Kidney epithelial cell (primary cell): ENCODE results near the gene MYO1D. TPM values are rescaled to one million over a fixed set of nuclear protein-coding genes. Genes with fewer than 3 reads are reported as not detected.

Experiments
- DNase-seq: peaks from one replicate; pipeline ENCODE4 v3.0.0-alpha.2; 2010; ENCODE audit warnings: low read depth
- H3K27me3 ChIP-seq: 2 replicates; pipeline ENCODE4 v1.6.0; 2011; ENCODE audit warnings: low read length; ENCODE audit not compliant: control insufficient read depth, insufficient read depth
- H3K36me3 ChIP-seq: 2 replicates; pipeline ENCODE4 v1.5.1; 2011; ENCODE audit warnings: low read length; ENCODE audit not compliant: control insufficient read depth, insufficient read depth
- H3K4me3 ChIP-seq: 2 replicates; pipeline ENCODE4 v1.5.1; 2011; ENCODE audit warnings: low read depth, mild to moderate bottlenecking, control low read depth, low read length
- total RNA-seq: library from RNA; depleted of rRNA; stranded (reverse); fragments of >200 nt; gene quantifications from 2 replicates; pipeline ENCODE4 v1.2.3, GENCODE V29; 2015
- TF ChIP-seq, protein P1 (sequence below): IDR thresholded peaks from 2 replicates; pipeline ENCODE4 v1.5.1; 2011; ENCODE audit warnings: mild to moderate bottlenecking, moderate library complexity, low read length, control low read depth, inconsistent platforms; ENCODE audit not compliant: insufficient read depth, poor library complexity, severe bottlenecking

The MYO1D gene
- total RNA-seq, 1 donor from 2014 or later: 95.5 TPM

DNA sequence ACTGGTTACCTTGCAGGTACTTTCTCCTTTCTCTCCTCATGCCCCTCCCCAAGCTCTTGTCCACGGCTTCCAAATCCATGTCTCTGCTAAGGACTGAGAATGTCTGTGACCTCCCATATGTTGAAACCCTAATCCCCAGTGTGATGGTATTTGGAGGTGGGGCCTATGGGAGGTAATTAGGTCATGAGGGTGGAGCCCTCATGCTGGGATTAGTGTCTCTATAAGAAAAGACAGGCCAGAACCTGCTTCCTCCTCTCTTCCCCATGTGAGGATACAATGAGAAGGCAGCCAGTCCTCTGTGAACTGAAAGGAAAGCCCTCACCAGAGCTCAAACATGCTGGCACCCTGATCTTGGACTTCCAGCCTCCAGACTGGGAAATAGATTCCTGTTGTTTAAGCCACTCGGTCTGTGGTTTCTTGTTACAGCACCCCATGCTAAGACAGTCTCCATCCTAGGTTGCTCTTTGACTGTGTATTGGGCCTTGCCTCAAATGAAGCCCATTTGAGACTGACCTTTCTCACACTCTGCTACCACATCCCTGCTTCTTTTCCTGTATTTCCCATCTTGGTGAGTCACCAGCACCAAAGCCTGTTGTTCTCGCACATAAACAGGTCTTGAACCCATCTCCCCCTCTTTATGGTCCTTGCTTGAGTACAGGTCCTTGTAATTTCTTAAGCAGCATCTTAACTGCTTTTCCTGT lies 255.2 kb downstream of the MYO1D start:
- Histone ChIP-seq H3K36me3 (no peaks in the 10 kb centered on the region), H3K27me3 (no peaks in the 10 kb centered on the region), H3K4me3 (no peak overlapping the region)
- DNase-seq: no peak
- TF ChIP-seq, protein P1, sequence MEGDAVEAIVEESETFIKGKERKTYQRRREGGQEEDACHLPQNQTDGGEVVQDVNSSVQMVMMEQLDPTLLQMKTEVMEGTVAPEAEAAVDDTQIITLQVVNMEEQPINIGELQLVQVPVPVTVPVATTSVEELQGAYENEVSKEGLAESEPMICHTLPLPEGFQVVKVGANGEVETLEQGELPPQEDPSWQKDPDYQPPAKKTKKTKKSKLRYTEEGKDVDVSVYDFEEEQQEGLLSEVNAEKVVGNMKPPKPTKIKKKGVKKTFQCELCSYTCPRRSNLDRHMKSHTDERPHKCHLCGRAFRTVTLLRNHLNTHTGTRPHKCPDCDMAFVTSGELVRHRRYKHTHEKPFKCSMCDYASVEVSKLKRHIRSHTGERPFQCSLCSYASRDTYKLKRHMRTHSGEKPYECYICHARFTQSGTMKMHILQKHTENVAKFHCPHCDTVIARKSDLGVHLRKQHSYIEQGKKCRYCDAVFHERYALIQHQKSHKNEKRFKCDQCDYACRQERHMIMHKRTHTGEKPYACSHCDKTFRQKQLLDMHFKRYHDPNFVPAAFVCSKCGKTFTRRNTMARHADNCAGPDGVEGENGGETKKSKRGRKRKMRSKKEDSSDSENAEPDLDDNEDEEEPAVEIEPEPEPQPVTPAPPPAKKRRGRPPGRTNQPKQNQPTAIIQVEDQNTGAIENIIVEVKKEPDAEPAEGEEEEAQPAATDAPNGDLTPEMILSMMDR: no peak

DNA sequence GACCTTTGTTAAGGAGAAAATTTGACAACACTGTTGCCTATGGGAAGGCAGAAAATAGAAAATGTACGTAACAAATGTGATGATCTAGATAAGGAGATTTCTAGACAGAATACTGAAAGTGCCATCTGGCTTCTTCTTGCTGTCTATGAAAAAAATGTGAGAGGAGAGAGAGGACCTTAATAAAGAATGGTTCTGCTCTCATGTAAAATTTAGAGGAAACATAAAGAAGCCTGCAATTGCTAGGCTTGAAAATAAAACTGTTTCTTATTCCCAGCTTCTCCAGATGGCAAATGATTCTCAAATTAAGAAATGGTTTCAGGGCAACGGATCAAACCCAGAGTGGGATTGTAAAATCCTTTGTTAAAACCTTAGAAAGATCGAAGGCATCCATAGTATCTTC lies 261.6 kb downstream of the MYO1D start:
- TF ChIP-seq, protein P1: no peak
- H3K27me3 ChIP-seq: no peaks in the 10 kb centered on the region
- no peak for DNase-seq
- H3K4me3 ChIP-seq: no peak overlapping the region
- no peaks in the 10 kb centered on the region for H3K36me3 ChIP-seq

DNA sequence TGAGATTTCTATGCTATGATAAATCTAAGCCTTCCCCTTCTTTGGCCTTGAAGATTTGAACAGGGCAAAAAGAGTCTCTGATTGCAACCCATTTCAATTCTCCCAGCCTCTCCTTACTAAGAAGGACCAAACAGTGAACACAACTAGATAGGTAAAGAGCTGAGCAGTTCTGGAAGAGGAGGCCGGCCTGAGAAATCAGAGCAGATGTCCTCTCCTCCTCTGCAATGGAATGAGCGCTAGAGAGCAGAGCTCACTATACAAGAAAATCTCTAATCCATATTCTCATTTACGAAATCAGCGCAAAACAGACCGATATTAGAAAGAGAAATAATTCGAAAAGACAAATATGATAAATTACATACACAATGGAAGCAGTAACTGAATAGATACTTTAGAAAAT lies 266.0 kb downstream of the MYO1D start:
- H3K27me3 ChIP-seq: no peaks in the 10 kb centered on the region
- DNase-seq: no peak
- H3K4me3 ChIP-seq: no peak overlapping the region
- H3K36me3 ChIP-seq: no peaks in the 10 kb centered on the region
- TF ChIP-seq, protein P1: no peak

DNA sequence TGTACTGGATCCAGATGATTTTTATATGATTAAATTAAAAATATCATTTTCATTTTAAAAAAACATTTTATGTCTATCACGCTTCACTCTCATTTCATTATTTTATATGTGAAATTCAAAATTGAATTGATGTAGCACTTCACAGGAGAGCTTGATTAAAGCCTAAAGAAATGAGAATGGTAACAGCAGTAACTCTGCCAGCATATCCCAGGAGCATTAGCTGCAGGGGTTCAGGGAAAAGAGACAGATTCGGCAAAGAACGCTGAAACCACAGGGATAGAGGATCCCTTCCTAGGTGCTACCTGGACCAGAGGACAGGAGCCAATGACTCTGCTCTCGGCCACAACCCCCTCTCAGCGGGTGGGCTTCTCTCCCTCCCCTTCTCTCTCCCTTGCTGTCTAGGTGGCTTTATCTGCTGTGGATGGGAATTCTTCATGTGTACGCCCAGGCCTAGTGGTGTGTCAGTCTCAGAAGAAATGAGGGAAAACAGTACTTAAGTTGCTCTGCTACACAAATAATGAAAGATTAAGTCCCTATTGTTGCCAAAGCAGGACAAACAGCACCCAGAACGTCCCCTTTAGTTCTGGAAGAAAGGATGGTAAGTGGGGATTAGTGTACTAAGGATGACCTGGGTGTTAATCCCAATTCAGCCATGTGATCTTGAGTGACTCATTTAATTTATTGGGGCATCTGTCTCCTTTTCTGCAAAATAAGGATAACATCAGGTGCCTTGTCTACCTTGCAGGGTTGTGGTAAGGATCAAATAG lies 266.9 kb downstream of the MYO1D start:
- TF ChIP-seq, protein P1: no peak
- DNase-seq: no peak

DNA sequence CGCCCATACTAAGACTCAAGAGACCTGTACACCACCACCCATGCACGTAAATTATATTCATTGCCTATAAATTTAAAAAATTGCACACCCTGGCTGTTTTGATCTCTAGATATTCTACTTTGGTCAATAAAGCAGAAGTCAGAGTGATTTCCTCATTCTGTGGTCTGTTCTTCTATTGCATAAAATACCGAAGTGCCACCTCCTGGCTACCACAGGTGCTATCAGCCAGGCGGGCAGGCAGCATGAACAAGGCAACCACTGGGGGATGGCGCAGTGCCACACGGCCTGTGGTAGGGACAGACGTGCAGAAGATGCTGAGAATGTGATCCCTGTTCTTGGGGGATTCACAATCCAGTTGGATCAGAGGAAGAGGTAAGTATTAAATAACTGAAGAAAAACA lies 267.8 kb downstream of the MYO1D start:
- DNase-seq: peak; percentile 14
- Histone ChIP-seq H3K36me3 (no peaks in the 10 kb centered on the region), H3K4me3 (no peak overlapping the region), H3K27me3 (no peaks in the 10 kb centered on the region)
- TF ChIP-seq, protein P1: peak; percentile 30

More for the DNA sequence above, 266.9 kb downstream of the MYO1D start:
- no peaks in the 10 kb centered on the region for H3K36me3 ChIP-seq
- H3K27me3 ChIP-seq: no peaks in the 10 kb centered on the region
- no peak overlapping the region for H3K4me3 ChIP-seq

DNA sequence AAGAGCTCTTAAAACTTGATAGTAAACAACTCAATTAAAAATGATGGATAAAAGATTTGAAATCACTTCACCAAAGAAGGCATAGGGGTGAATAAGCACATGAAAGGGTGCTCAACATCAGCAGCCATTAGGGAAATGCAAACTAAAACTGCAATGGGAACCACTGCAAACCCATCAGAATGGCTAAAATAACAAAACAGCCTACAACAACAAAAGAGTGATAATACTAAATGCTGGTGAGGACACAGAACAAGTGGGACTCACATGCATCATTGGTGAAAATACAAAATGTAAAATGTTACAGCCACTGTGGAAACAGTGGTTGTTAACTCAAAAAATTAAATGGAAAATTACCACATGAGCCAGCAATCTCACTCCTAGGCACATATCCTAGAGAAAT lies 268.7 kb downstream of the MYO1D start:
- no peak for DNase-seq
- TF ChIP-seq, protein P1: no peak
- no peaks in the 10 kb centered on the region for H3K27me3 ChIP-seq
- no peaks in the 10 kb centered on the region for H3K36me3 ChIP-seq
- no peak overlapping the region for H3K4me3 ChIP-seq
